Measurements from ENCODE around the gene APBA2.

DNA sequence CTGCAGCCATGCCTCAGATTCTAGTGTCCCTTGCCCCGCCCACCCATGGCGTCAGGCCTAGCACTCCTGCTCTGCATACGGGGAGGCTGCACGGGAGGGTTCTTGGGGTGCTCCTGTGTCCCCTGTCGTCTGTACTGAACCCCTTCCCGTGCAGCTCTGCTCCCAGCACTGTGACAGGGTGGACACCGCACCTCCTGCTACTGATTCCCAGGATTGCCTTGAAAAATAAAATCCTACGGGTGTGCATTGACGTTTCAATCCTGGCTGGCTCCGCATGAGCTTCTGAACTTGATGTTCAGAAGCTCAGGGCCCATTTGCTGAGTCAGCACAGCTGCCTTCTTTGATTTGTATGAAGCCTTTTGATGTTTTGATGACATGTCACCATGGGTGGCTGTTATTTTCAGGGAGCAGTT, 176.4 kb downstream of the APBA2 start:
- TF ChIP-seq ZNF232 (CRISPR knock-in tag; IDR thresholded peaks at IDR 0.05): no peak
- TF ChIP-seq, protein P1, sequence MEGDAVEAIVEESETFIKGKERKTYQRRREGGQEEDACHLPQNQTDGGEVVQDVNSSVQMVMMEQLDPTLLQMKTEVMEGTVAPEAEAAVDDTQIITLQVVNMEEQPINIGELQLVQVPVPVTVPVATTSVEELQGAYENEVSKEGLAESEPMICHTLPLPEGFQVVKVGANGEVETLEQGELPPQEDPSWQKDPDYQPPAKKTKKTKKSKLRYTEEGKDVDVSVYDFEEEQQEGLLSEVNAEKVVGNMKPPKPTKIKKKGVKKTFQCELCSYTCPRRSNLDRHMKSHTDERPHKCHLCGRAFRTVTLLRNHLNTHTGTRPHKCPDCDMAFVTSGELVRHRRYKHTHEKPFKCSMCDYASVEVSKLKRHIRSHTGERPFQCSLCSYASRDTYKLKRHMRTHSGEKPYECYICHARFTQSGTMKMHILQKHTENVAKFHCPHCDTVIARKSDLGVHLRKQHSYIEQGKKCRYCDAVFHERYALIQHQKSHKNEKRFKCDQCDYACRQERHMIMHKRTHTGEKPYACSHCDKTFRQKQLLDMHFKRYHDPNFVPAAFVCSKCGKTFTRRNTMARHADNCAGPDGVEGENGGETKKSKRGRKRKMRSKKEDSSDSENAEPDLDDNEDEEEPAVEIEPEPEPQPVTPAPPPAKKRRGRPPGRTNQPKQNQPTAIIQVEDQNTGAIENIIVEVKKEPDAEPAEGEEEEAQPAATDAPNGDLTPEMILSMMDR (IDR thresholded peaks at IDR 0.05): no peak
